Trophoblast cell (in vitro differentiated cells and primary cell): Measurements from ENCODE around the gene MNT.

ENCODE experiments used
- DNase-seq, 2 donors: peaks; one replicate each; pipeline ENCODE4 v3.0.0-alpha.2; 2016
- H2AFZ ChIP-seq: 2 replicates; pipeline ENCODE4 v1.6.1; 2013; ENCODE audit warnings: low read length, moderate library complexity, mild to moderate bottlenecking; ENCODE audit not compliant: insufficient read depth, poor library complexity
- H2AK5ac ChIP-seq: 2 replicates; pipeline ENCODE4 v1.6.1; 2013; ENCODE audit warnings: mild to moderate bottlenecking, low read length
- H2BK120ac ChIP-seq: 2 replicates; pipeline ENCODE4 v1.6.1; 2013; ENCODE audit warnings: low read length, mild to moderate bottlenecking, moderate library complexity; ENCODE audit not compliant: insufficient read depth, poor library complexity
- H2BK12ac ChIP-seq: 2 replicates; pipeline ENCODE4 v1.6.1; 2013; ENCODE audit warnings: mild to moderate bottlenecking, low read length, moderate library complexity
- H2BK5ac ChIP-seq: 2 replicates; pipeline ENCODE4 v1.6.1; 2013; ENCODE audit warnings: low read length, low read depth, moderate library complexity, mild to moderate bottlenecking; ENCODE audit not compliant: poor library complexity
- H3K14ac ChIP-seq: 2 replicates; pipeline ENCODE4 v1.6.1; 2013; ENCODE audit warnings: mild to moderate bottlenecking, low read length
- H3K18ac ChIP-seq: 2 replicates; pipeline ENCODE4 v1.6.1; 2013; ENCODE audit warnings: mild to moderate bottlenecking, low read length
- H3K23ac ChIP-seq: 2 replicates; pipeline ENCODE4 v1.6.1; 2013; ENCODE audit warnings: low read length
- H3K27ac ChIP-seq: 2 replicates; pipeline ENCODE4 v1.5.1; 2013; ENCODE audit warnings: low read depth, mild to moderate bottlenecking, inconsistent platforms, low read length, moderate library complexity
- H3K27me3 ChIP-seq: 2 replicates; pipeline ENCODE4 v1.6.1; 2013; ENCODE audit warnings: inconsistent platforms, mild to moderate bottlenecking, low read length, moderate library complexity; ENCODE audit not compliant: insufficient read depth
- H3K36me3 ChIP-seq, 2 experiments: 1 replicate in 1 of 2; 2 replicates in 1 of 2; pipeline ENCODE4 v1.6.1; 2013; ENCODE audit warnings: low read length in 2 of 2, mild to moderate bottlenecking in 2 of 2, moderate library complexity in 1 of 2; ENCODE audit not compliant: insufficient read depth in 2 of 2, control insufficient read depth in 1 of 2
- H3K4ac ChIP-seq: 2 replicates; pipeline ENCODE4 v1.6.1; 2013; ENCODE audit warnings: low read depth, mild to moderate bottlenecking, low read length, moderate library complexity
- H3K4me1 ChIP-seq, 2 experiments: 1 replicate in 1 of 2; 2 replicates in 1 of 2; pipeline ENCODE4 v1.6.1; 2013; ENCODE audit warnings: low read length in 2 of 2, mild to moderate bottlenecking in 2 of 2, moderate library complexity in 1 of 2; ENCODE audit not compliant: insufficient read depth in 2 of 2, control insufficient read depth in 1 of 2
- H3K4me2 ChIP-seq: 2 replicates; pipeline ENCODE4 v1.6.1; 2013; ENCODE audit warnings: inconsistent platforms, mild to moderate bottlenecking, low read length, moderate library complexity
- H3K4me3 ChIP-seq: 2 replicates; pipeline ENCODE4 v1.5.1; 2013; ENCODE audit warnings: mild to moderate bottlenecking, low read depth, low read length, inconsistent platforms
- H3K79me1 ChIP-seq: one replicate; pipeline ENCODE4 v1.6.1; 2013; ENCODE audit warnings: low read length
- H3K79me2 ChIP-seq: 2 replicates; pipeline ENCODE4 v1.6.1; 2013; ENCODE audit warnings: low read length, mild to moderate bottlenecking; ENCODE audit not compliant: control insufficient read depth, insufficient read depth, poor library complexity
- H3K9ac ChIP-seq: 2 replicates; pipeline ENCODE4 v1.6.1; 2013; ENCODE audit warnings: mild to moderate bottlenecking, low read length
- H3K9me3 ChIP-seq: 2 replicates; pipeline ENCODE4 v1.6.1; 2013; ENCODE audit warnings: low read depth, mild to moderate bottlenecking, control low read depth, inconsistent platforms, low read length; ENCODE audit not compliant: insufficient read depth
- H4K12ac ChIP-seq: 2 replicates; pipeline ENCODE4 v1.6.1; 2013; ENCODE audit warnings: low read depth, mild to moderate bottlenecking, low read length, moderate library complexity
- H4K8ac ChIP-seq: 2 replicates; pipeline ENCODE4 v1.6.1; 2013; ENCODE audit warnings: low read depth, mild to moderate bottlenecking, low read length, moderate library complexity
- H4K91ac ChIP-seq: one replicate; pipeline ENCODE4 v1.6.1; 2013; ENCODE audit warnings: low read depth, mild to moderate bottlenecking, low read length, moderate library complexity
- WGBS: extraction: QIAGEN DNeasy Blood & Tissue Kit; methylation state at CpG from one replicate; pipeline ENCODE4 v1.1.7; 2013; ENCODE audit warnings: missing lambda C conversion rate; ENCODE audit not compliant: insufficient read length, insufficient coverage; ENCODE audit errors: extremely low coverage; 5-methylcytosine and 5-hydroxymethylcytosine counted together

MNT gene

GRCh38 chr17:2365132-2365531 lies 35.7 kb downstream of the MNT start:
- no peak overlapping the region for H3K9ac ChIP-seq
- WGBS: no CpG with 5 or more reads among the region's 20 CpGs
- H3K36me3 ChIP-seq: peaks cover 60 to 63% of the 10 kb centered on the region in 2 experiments
- no peak overlapping the region for H2BK12ac ChIP-seq
- no peak overlapping the region for H4K8ac ChIP-seq
- no peak overlapping the region for H3K4me3 ChIP-seq
- DNase-seq: no peak
- no peak overlapping the region for H2BK5ac ChIP-seq
- no peak overlapping the region for H4K91ac ChIP-seq
- H2AK5ac ChIP-seq: no peak overlapping the region
- peaks cover 1% of the 10 kb centered on the region for H3K9me3 ChIP-seq
- H3K79me2 ChIP-seq: no peaks in the 10 kb centered on the region
- H3K27me3 ChIP-seq: no peaks in the 10 kb centered on the region
- no peaks in the 10 kb centered on the region for H3K4me1 ChIP-seq
- no peak overlapping the region for H3K4ac ChIP-seq
- no peak overlapping the region for H4K12ac ChIP-seq
- H3K23ac ChIP-seq: no peak overlapping the region
- H3K14ac ChIP-seq: no peak overlapping the region
- H2AFZ ChIP-seq: no peak overlapping the region
- no peak overlapping the region for H3K4me2 ChIP-seq
- no peak overlapping the region for H2BK120ac ChIP-seq
- no peak overlapping the region for H3K18ac ChIP-seq
- H3K27ac ChIP-seq: no peak overlapping the region
- H3K79me1 ChIP-seq: no peaks in the 10 kb centered on the region

GRCh38 chr17:2364763-2365116 lies 36.1 kb downstream of the MNT start:
- Histone ChIP-seq H3K36me3 (peaks cover 56 to 65% of the 10 kb centered on the region in 2 experiments), H3K4me2 (no peak overlapping the region), H3K4me3 (no peak overlapping the region), H2AK5ac (no peak overlapping the region), H4K12ac (no peak overlapping the region), H3K9ac (no peak overlapping the region), H2BK5ac (no peak overlapping the region), H3K27ac (no peak overlapping the region), H4K8ac (no peak overlapping the region), H3K27me3 (no peaks in the 10 kb centered on the region), H3K18ac (no peak overlapping the region), H2BK120ac (no peak overlapping the region), H3K79me2 (no peaks in the 10 kb centered on the region), H3K23ac (no peak overlapping the region), H3K4ac (no peak overlapping the region), H2AFZ (no peak overlapping the region), H3K79me1 (no peaks in the 10 kb centered on the region), H3K14ac (no peak overlapping the region), H3K4me1 (no peaks in the 10 kb centered on the region), H2BK12ac (no peak overlapping the region), H3K9me3 (peaks cover 1% of the 10 kb centered on the region), H4K91ac (no peak overlapping the region)
- no peak for DNase-seq
- no CpG with 5 or more reads among the region's 12 CpGs for WGBS

- no peaks in the 10 kb centered on the region for H3K79me2 ChIP-seq
- H2BK120ac ChIP-seq: no peak overlapping the region
- peaks cover 1% of the 10 kb centered on the region for H3K9me3 ChIP-seq
- H4K12ac ChIP-seq: no peak overlapping the region
- no peaks in the 10 kb centered on the region for H3K27me3 ChIP-seq
- H3K23ac ChIP-seq: no peak overlapping the region
- no peak overlapping the region for H3K4ac ChIP-seq
- WGBS: no CpG with 5 or more reads among the region's 26 CpGs
- H4K91ac ChIP-seq: no peak overlapping the region
- H4K8ac ChIP-seq: no peak overlapping the region
- no peak overlapping the region for H2AFZ ChIP-seq
- no peaks in the 10 kb centered on the region for H3K79me1 ChIP-seq
- no peak overlapping the region for H3K14ac ChIP-seq
- no peaks in the 10 kb centered on the region for H3K4me1 ChIP-seq
- no peak overlapping the region for H3K4me3 ChIP-seq
- no peak overlapping the region for H3K27ac ChIP-seq
- DNase-seq: no peak
- H2AK5ac ChIP-seq: no peak overlapping the region
- H3K36me3 ChIP-seq: peaks cover 56 to 67% of the 10 kb centered on the region in 2 experiments
- no peak overlapping the region for H2BK5ac ChIP-seq
- H3K9ac ChIP-seq: no peak overlapping the region
- H2BK12ac ChIP-seq: no peak overlapping the region
- no peak overlapping the region for H3K18ac ChIP-seq
- no peak overlapping the region for H3K4me2 ChIP-seq
Measured at GRCh38 chr17:2363851-2364762, 36.8 kb downstream of the MNT start.

- H3K36me3 ChIP-seq: peaks cover 53 to 67% of the 10 kb centered on the region in 2 experiments
- no peak overlapping the region for H2AK5ac ChIP-seq
- H3K14ac ChIP-seq: no peak overlapping the region
- DNase-seq: no peak
- H2AFZ ChIP-seq: no peak overlapping the region
- H3K9me3 ChIP-seq: peaks cover 1% of the 10 kb centered on the region
- no peak overlapping the region for H4K12ac ChIP-seq
- H3K4me3 ChIP-seq: no peak overlapping the region
- H3K79me1 ChIP-seq: no peaks in the 10 kb centered on the region
- no peak overlapping the region for H3K4me2 ChIP-seq
- no peak overlapping the region for H3K18ac ChIP-seq
- no peaks in the 10 kb centered on the region for H3K27me3 ChIP-seq
- no peak overlapping the region for H4K8ac ChIP-seq
- no peaks in the 10 kb centered on the region for H3K4me1 ChIP-seq
- no peak overlapping the region for H4K91ac ChIP-seq
- no peak overlapping the region for H3K27ac ChIP-seq
- H2BK120ac ChIP-seq: no peak overlapping the region
- no peaks in the 10 kb centered on the region for H3K79me2 ChIP-seq
- no peak overlapping the region for H3K23ac ChIP-seq
- no peak overlapping the region for H2BK5ac ChIP-seq
- H2BK12ac ChIP-seq: no peak overlapping the region
- no peak overlapping the region for H3K4ac ChIP-seq
- WGBS: no CpG with 5 or more reads among the region's 21 CpGs
- no peak overlapping the region for H3K9ac ChIP-seq
Measured at GRCh38 chr17:2363318-2363717, 37.5 kb downstream of the MNT start.
